Smooth muscle cell (in vitro differentiated cells): ENCODE results near the gene ZNF416. TPM values are rescaled to one million over a fixed set of nuclear protein-coding genes. Genes with fewer than 3 reads are reported as not detected.

Source experiments
- DNase-seq: peaks from one replicate; lab custom pipeline; 2025; ENCODE audit not compliant: unreplicated experiment; lab: John Stamatoyannopoulos, UW
- H2AFZ ChIP-seq: fragments of 200-600 bp; sonication (generic); 2 replicates; pipeline ENCODE4 v1.6.0; 2016; ENCODE audit warnings: antibody characterized with exemption, low read depth, mild to moderate bottlenecking
- H3F3A ChIP-seq: fragments of 200-600 bp; sonication (generic); 2 replicates; pipeline ENCODE4 v1.6.0; 2017; ENCODE audit warnings: antibody characterized with exemption, low read depth
- H3K27ac ChIP-seq: fragments of 200-600 bp; sonication (generic); 2 replicates; pipeline ENCODE4 v1.5.1; 2016; ENCODE audit warnings: low read depth, mild to moderate bottlenecking
- H3K27me3 ChIP-seq: fragments of 200-600 bp; sonication (generic); 2 replicates; pipeline ENCODE4 v1.6.1; 2016; ENCODE audit warnings: low read depth, mild to moderate bottlenecking
- H3K36me3 ChIP-seq: fragments of 200-600 bp; sonication (generic); 2 replicates; pipeline ENCODE4 v1.5.1; 2016; ENCODE audit warnings: low read depth
- H3K4me1 ChIP-seq: fragments of 200-600 bp; sonication (generic); 2 replicates; pipeline ENCODE4 v1.5.1; 2016; ENCODE audit warnings: low read depth
- H3K4me2 ChIP-seq: fragments of 200-600 bp; sonication (generic); 2 replicates; pipeline ENCODE4 v1.6.0; 2016; ENCODE audit warnings: mild to moderate bottlenecking
- H3K4me3 ChIP-seq: fragments of 200-600 bp; sonication (generic); 2 replicates; pipeline ENCODE4 v1.5.1; 2016; ENCODE audit warnings: mild to moderate bottlenecking
- H3K79me2 ChIP-seq: fragments of 200-600 bp; sonication (generic); 2 replicates; pipeline ENCODE4 v1.6.0; 2016; ENCODE audit warnings: low read depth, mild to moderate bottlenecking
- H3K9ac ChIP-seq: fragments of 200-600 bp; sonication (generic); 2 replicates; pipeline ENCODE4 v1.6.0; 2016; ENCODE audit warnings: low read depth
- H3K9me3 ChIP-seq: fragments of 200-600 bp; sonication (generic); replicated peaks from 2 replicates; pipeline ENCODE4 v1.5.1; 2016; ENCODE audit warnings: low read depth
- H4K20me1 ChIP-seq: fragments of 200-600 bp; sonication (generic); 2 replicates; pipeline ENCODE4 v1.6.0; 2016; ENCODE audit warnings: low read depth
- CTCF ChIP-seq: fragments of 200-600 bp; sonication (generic); IDR thresholded peaks from 2 replicates; pipeline ENCODE4 v1.5.1; 2017; ENCODE audit warnings: borderline replicate concordance, mild to moderate bottlenecking, antibody characterized with exemption; ENCODE audit not compliant: insufficient read depth, poor library complexity, severe bottlenecking
- WGBS: methylation state at CpG from one replicate; pipeline ENCODE4 v1.1.7; 2016; ENCODE audit warnings: low lambda C conversion rate; 5-methylcytosine and 5-hydroxymethylcytosine counted together
- polyA plus RNA-seq: library from polyadenylated mRNA; unstranded; fragments of >200 nt; fragmentation: Nextera tagmentation; extraction: Ambion mirVana; gene quantifications from 2 replicates; pipeline ENCODE4 v1.2.1, GENCODE V29; 2016
- total RNA-seq: library from RNA; depleted of rRNA; stranded (reverse); fragments of >200 nt; gene quantifications from 2 replicates; pipeline ENCODE4 v1.2.3, GENCODE V29; 2014

The ZNF416 gene
- total and polyA plus RNA-seq, 2 experiments from 2014 or later, result 3.6 to 6.6 TPM

- H3K9me3 ChIP-seq, result no peaks in the 10 kb centered on the region
- H2AFZ ChIP-seq, result no peak overlapping the region
- H3K9ac ChIP-seq, result no peak overlapping the region
- no peak overlapping the region for H3K4me2 ChIP-seq
- no peaks in the 10 kb centered on the region for H3K27me3 ChIP-seq
- WGBS, result 97% methylated on average over 5 of the region's 5 CpGs
- no peaks in the 10 kb centered on the region for H3K79me2 ChIP-seq
- no peak for DNase-seq
- peaks cover 22% of the 10 kb centered on the region for H3K36me3 ChIP-seq
- H3K4me3 ChIP-seq, result no peak overlapping the region
- H3K27ac ChIP-seq, result no peak overlapping the region
- H3F3A ChIP-seq, result no peaks in the 10 kb centered on the region
- no peaks in the 10 kb centered on the region for H3K4me1 ChIP-seq
- H4K20me1 ChIP-seq, result no peaks in the 10 kb centered on the region
- TF ChIP-seq CTCF, result no peak
Measured at GRCh38 chr19:57606931-57607330, 28.2 kb upstream of the ZNF416 start.

GRCh38 chr19:57599761-57600383, 21.2 kb upstream of the ZNF416 start, which contains the start of gene ZNF530:
Gene ZNF530, plus strand, starts transcription at chr19:57599885. Its CDS starts 4,461 bp downstream, at chr19:57604346.
- Histone ChIP-seq H3K9me3 (no peaks in the 10 kb centered on the region), H3K27ac (no peak within 1 kb of the TSS), H3K4me3 (peak within 1 kb of the TSS; percentile 78), H3K9ac (peak within 1 kb of the TSS; percentile 53), H3F3A (no peaks in the 10 kb centered on the region), H3K36me3 (peaks cover 3% of the 10 kb centered on the region), H3K79me2 (no peaks in the 10 kb centered on the region), H3K27me3 (no peaks in the 10 kb centered on the region), H4K20me1 (no peaks in the 10 kb centered on the region), H2AFZ (peak within 1 kb of the TSS; percentile 93), H3K4me2 (peak within 1 kb of the TSS; percentile 88), H3K4me1 (peaks cover 4% of the 10 kb centered on the region)
- no peak for TF ChIP-seq CTCF
- 2% methylated on average over 52 of the region's 53 CpGs for WGBS
- peak; percentile 53 for DNase-seq

GRCh38 chr19:57599377-57599760, 20.7 kb upstream of the ZNF416 start:
- Histone ChIP-seq H3K4me2 (peak overlapping the region; percentile 88), H3K4me1 (peaks cover 4% of the 10 kb centered on the region), H4K20me1 (no peaks in the 10 kb centered on the region), H3K79me2 (no peaks in the 10 kb centered on the region), H3K9ac (no peak overlapping the region), H3K27ac (no peak overlapping the region), H3F3A (no peaks in the 10 kb centered on the region), H3K9me3 (no peaks in the 10 kb centered on the region), H3K27me3 (no peaks in the 10 kb centered on the region), H2AFZ (peak overlapping the region; percentile 93), H3K4me3 (peak overlapping the region; percentile 78), H3K36me3 (no peaks in the 10 kb centered on the region)
- DNase-seq, result no peak
- 63% methylated on average over 8 of the region's 8 CpGs for WGBS
- TF ChIP-seq CTCF, result no peak

- no peak for DNase-seq
Measured at GRCh38 chr19:57587529-57587928, 8.8 kb upstream of the ZNF416 start.

More at GRCh38 chr19:57587529-57587928, 8.8 kb upstream of the ZNF416 start:
- Histone ChIP-seq H3K9ac (no peak overlapping the region), H3K4me3 (no peak overlapping the region), H2AFZ (no peak overlapping the region), H3K79me2 (peaks cover 3% of the 10 kb centered on the region), H3F3A (no peaks in the 10 kb centered on the region), H3K36me3 (peaks cover 36% of the 10 kb centered on the region), H3K27ac (no peak overlapping the region), H3K27me3 (no peaks in the 10 kb centered on the region), H4K20me1 (no peaks in the 10 kb centered on the region), H3K4me1 (no peaks in the 10 kb centered on the region), H3K9me3 (peaks cover 23% of the 10 kb centered on the region), H3K4me2 (no peak overlapping the region)
- no peak for TF ChIP-seq CTCF
- 97% methylated on average over 1 of the region's 1 CpG for WGBS
